T-helper 2 cell (primary cell): Measurements from ENCODE around the gene HOATZ.

Experiments
- DNase-seq, 5 experiments: peaks; one replicate each; pipeline versions ENCODE4 v3.0.0 to v3.0.0-alpha.2; 2012 to 2022

HOATZ gene

GRCh38 chr11:111523343-111523742 is 8.8 kb downstream of the HOATZ start:
- no peak for DNase-seq

- no peak for DNase-seq
Measured at GRCh38 chr11:111524056-111524455, 9.5 kb downstream of the HOATZ start.

- DNase-seq, result no peak
Measured at GRCh38 chr11:111525456-111525855, 10.9 kb downstream of the HOATZ start.

- DNase-seq, result no peak
Measured at GRCh38 chr11:111526501-111526900, 11.9 kb downstream of the HOATZ start.

- DNase-seq, result no peak
Measured at GRCh38 chr11:111527279-111527678, 12.7 kb downstream of the HOATZ start.

- peak in 1 of 5 experiments; percentile 71 for DNase-seq
Measured at GRCh38 chr11:111528557-111528956, 14.0 kb downstream of the HOATZ start.

GRCh38 chr11:111530091-111530490 is 15.5 kb downstream of the HOATZ start:
- no peak for DNase-seq

GRCh38 chr11:111531136-111531535 is 16.6 kb downstream of the HOATZ start:
- no peak for DNase-seq

- peak in 2 of 5 experiments; percentile 32 to 61 for DNase-seq
Measured at GRCh38 chr11:111531687-111532364, 17.2 kb downstream of the HOATZ start.

GRCh38 chr11:111532365-111532709 is 17.8 kb downstream of the HOATZ start:
- DNase-seq, result no peak

- DNase-seq, result no peak
Measured at GRCh38 chr11:111535281-111535680, 20.7 kb downstream of the HOATZ start.

- DNase-seq, result no peak
Measured at GRCh38 chr11:111537336-111537860, 22.8 kb downstream of the HOATZ start.

GRCh38 chr11:111538407-111539114 is 24.0 kb downstream of the HOATZ start:
- DNase-seq, result peak in 1 of 5 experiments; percentile 10

- peak in 1 of 5 experiments; percentile 13 for DNase-seq
Measured at GRCh38 chr11:111539426-111540113, 25.0 kb downstream of the HOATZ start.

GRCh38 chr11:111540114-111540936 is 25.7 kb downstream of the HOATZ start, which contains the start of gene LAYN:
Gene LAYN (plus strand): TSS chr11:111540720. CDS start chr11:111540844, 124 bp downstream.
- DNase-seq, result peak in 3 of 5 experiments; percentile 26 to 40 (median 38)

- DNase-seq, result no peak
Measured at GRCh38 chr11:111540937-111541253, 26.3 kb downstream of the HOATZ start.

- no peak for DNase-seq
Measured at GRCh38 chr11:111541254-111542061, 26.9 kb downstream of the HOATZ start.

GRCh38 chr11:111542606-111543275 is 28.2 kb downstream of the HOATZ start:
- DNase-seq, result no peak

- no peak for DNase-seq
Measured at GRCh38 chr11:111548525-111548924, 33.9 kb downstream of the HOATZ start.

GRCh38 chr11:111549196-111549868 is 34.8 kb downstream of the HOATZ start:
- no peak for DNase-seq

GRCh38 chr11:111549869-111550203 is 35.3 kb downstream of the HOATZ start:
- no peak for DNase-seq
